SK-N-SH (cell line): ENCODE results near the gene CACNG7. TPM values are rescaled to one million over a fixed set of nuclear protein-coding genes. Genes with fewer than 3 reads are reported as not detected.

Source experiments
- CTCF ChIA-PET: fragments of 300-600, 350-600 bp; formaldehyde crosslinking; extraction: SDS; loops from one replicate; lab custom pipeline; 2021; lab: Yijun Ruan, JAX
- POLR2A ChIA-PET: fragments of 350-600 bp; sonication (Branson Sonifier 250); formaldehyde crosslinking; extraction: SDS; loops from one replicate; lab custom pipeline; 2020; ENCODE audit warnings: antibody characterized with exemption, inconsistent platforms; lab: Yijun Ruan, JAX
- DNase-seq: peaks from one replicate; pipeline ENCODE4 v3.0.0; 2012
- H2AFZ ChIP-seq: fragments of 200-600 bp; sonication (generic); 2 replicates; pipeline ENCODE4 v1.8.1; 2016; ENCODE audit warnings: antibody characterized with exemption, mild to moderate bottlenecking, low read depth
- H3F3A ChIP-seq: fragments of 200-600 bp; sonication (generic); replicated peaks from 2 replicates; pipeline ENCODE3; 2016; ENCODE audit warnings: antibody characterized with exemption, mild to moderate bottlenecking; ENCODE audit not compliant: insufficient read depth
- H3K27ac ChIP-seq, 2 experiments: fragments of 200-500 bp in 1 of 2; fragments of 200-600 bp in 1 of 2; sonication (Bioruptor generic) in 1 of 2; sonication (generic), shearing (Covaris generic) in 1 of 2; 2 replicates each; pipeline versions ENCODE4 v1.5.1 to v1.6.1; 2014 to 2016; ENCODE audit warnings: low read depth in 2 of 2, inconsistent platforms in 1 of 2, low read length in 1 of 2, mild to moderate bottlenecking in 1 of 2, mixed read lengths in 1 of 2
- H3K27me3 ChIP-seq: fragments of 200-600 bp; sonication (generic), shearing (Covaris generic); 2 replicates; pipeline ENCODE4 v1.6.1; 2016; ENCODE audit warnings: mixed run types; ENCODE audit not compliant: insufficient read depth
- H3K36me3 ChIP-seq, 2 experiments: fragments of 200-500 bp in 1 of 2; fragments of 200-600 bp in 1 of 2; sonication (Bioruptor generic) in 1 of 2; sonication (generic) in 1 of 2; replicated peaks in 1 of 2; 2 replicates each; pipeline versions ENCODE3 to v1.5.1; 2014 to 2016; ENCODE audit warnings: low read length in 1 of 2, mild to moderate bottlenecking in 1 of 2; ENCODE audit not compliant: insufficient read depth in 2 of 2, control insufficient read depth in 1 of 2
- H3K4me1 ChIP-seq, 2 experiments: fragments of 200-500 bp in 1 of 2; fragments of 200-600 bp in 1 of 2; sonication (Bioruptor generic) in 1 of 2; sonication (generic), shearing (Covaris generic) in 1 of 2; 2 replicates each; pipeline versions ENCODE4 v1.5.1 to v1.6.1; 2014 to 2016; ENCODE audit warnings: low read depth in 1 of 2, low read length in 1 of 2, mixed run types in 1 of 2; ENCODE audit not compliant: insufficient read depth in 2 of 2, control insufficient read depth in 1 of 2
- H3K4me2 ChIP-seq: fragments of 200-600 bp; sonication (generic), shearing (Covaris generic); 2 replicates; pipeline ENCODE4 v1.6.1; 2017; ENCODE audit warnings: mixed run types
- H3K4me3 ChIP-seq, 2 experiments: fragments of 200-500 bp in 1 of 2; fragments of 200-600 bp in 1 of 2; sonication (Bioruptor generic) in 1 of 2; sonication (generic), shearing (Covaris generic) in 1 of 2; 2 replicates each; pipeline versions ENCODE4 v1.5.1 to v1.8.1; 2014 to 2016; ENCODE audit warnings: low read depth in 2 of 2, inconsistent platforms in 1 of 2, low read length in 1 of 2, mild to moderate bottlenecking in 1 of 2, mixed read lengths in 1 of 2, moderate library complexity in 1 of 2
- H3K79me2 ChIP-seq: fragments of 200-600 bp; sonication (generic); 2 replicates; pipeline ENCODE4 v1.8.1; 2017; ENCODE audit warnings: mild to moderate bottlenecking; ENCODE audit not compliant: insufficient read depth
- H3K9ac ChIP-seq: fragments of 200-600 bp; sonication (generic); 2 replicates; pipeline ENCODE4 v1.6.1; 2017; ENCODE audit warnings: mixed run types
- H3K9me2 ChIP-seq: fragments of 200-600 bp; sonication (generic); 2 replicates; pipeline ENCODE4 v1.6.1; 2017; ENCODE audit warnings: mixed run types
- H3K9me3 ChIP-seq: fragments of 200-600 bp; sonication (generic); 2 replicates; pipeline ENCODE4 v1.6.1; 2017; ENCODE audit warnings: mixed run types, mild to moderate bottlenecking, moderate library complexity
- H4K20me1 ChIP-seq: fragments of 200-600 bp; sonication (generic); 2 replicates; pipeline ENCODE4 v1.6.1; 2017; ENCODE audit warnings: mild to moderate bottlenecking, mixed run types; ENCODE audit not compliant: insufficient read depth
- CHD2 ChIP-seq: fragments of 150-350 bp; IDR thresholded peaks from 2 replicates; pipeline ENCODE4 v1.6.1; 2018; ENCODE audit warnings: low read length; ENCODE audit not compliant: partially characterized antibody
- CTCF ChIP-seq: fragments of 200-600 bp; sonication (generic); IDR thresholded peaks from 2 replicates; pipeline ENCODE4 v1.6.1; 2017; ENCODE audit warnings: antibody characterized with exemption, mild to moderate bottlenecking, moderate library complexity
- GATA2 ChIP-seq: sonication (generic); formaldehyde crosslinking; IDR thresholded peaks from 2 replicates; pipeline ENCODE4 v1.5.0; 2020; ENCODE audit warnings: mild to moderate bottlenecking, missing genetic modification reagents
- REST ChIP-seq: IDR thresholded peaks from 2 replicates; pipeline ENCODE4 v1.6.1; 2012; ENCODE audit warnings: mild to moderate bottlenecking, low read depth, low read length, moderate library complexity
- ZBTB33 ChIP-seq: IDR thresholded peaks from 2 replicates; pipeline ENCODE4 v1.4.0; 2012; ENCODE audit warnings: low read depth, borderline replicate concordance
- WGBS: methylation state at CpG from one replicate; pipeline ENCODE4 v1.1.6; 2017; ENCODE audit warnings: low lambda C conversion rate; 5-methylcytosine and 5-hydroxymethylcytosine counted together
- polyA plus RNA-seq, 3 experiments: library from polyadenylated mRNA; depleted of rRNA; stranded (reverse); fragments of >200 nt; gene quantifications; 2 replicates each; pipeline ENCODE4 v1.2.3, GENCODE V29; 2012
- TF ChIP-seq, protein P1 (sequence below): IDR thresholded peaks from 2 replicates; pipeline ENCODE4 v1.4.0; 2012; ENCODE audit warnings: low read depth
- TF ChIP-seq, protein P2 (sequence below): fragments of 150-350 bp; IDR thresholded peaks from 2 replicates; pipeline ENCODE4 v1.6.1; 2017; ENCODE audit warnings: antibody characterized with exemption, low read length, low read depth, borderline replicate concordance

CACNG7 gene
- polyA plus RNA-seq, 1 of the 3 experiments (the other 2 are of a cell fraction), result 25.7 TPM

DNA sequence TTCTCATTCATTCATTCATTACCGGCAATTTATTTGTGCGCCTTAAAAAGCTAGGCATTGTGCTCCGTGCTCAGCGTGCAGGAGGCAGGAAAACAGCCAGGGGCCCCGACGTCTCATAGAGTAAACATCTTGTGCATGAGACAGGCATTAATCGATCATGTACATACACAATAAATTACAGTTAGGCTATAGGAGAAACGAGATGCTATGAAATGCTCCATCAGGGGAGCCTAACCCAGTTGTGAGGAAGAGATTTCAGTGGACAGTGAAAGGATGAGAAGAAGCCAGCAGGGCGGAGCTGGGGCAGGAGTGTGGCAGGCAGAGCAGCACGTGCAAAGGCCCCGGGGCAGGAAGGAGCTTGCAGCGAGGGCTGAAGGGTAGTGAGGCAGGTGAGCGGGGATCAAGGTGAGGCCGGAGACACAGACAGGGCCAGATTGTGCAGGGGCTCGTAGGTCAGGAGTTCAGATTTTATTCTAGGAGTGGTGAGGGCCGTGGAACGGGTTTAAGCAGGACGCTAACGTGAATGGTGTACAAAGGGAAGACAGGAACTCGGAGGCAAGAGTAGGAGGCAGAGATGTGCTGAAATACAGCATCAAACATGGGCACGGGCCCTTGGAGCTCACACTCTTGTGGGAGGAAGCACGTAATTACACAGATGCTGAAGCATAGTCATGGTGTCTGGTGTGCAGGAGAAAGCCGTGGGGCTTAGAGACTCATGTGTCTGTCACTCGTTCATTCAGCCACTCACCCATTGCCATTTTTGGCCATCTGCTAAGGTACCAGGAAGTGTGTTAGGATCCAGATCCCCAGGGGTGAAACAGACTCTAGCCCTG is 74.6 kb downstream of the CACNG7 start:
- H3K9ac ChIP-seq, result no peak overlapping the region
- no peaks in the 10 kb centered on the region for H3K36me3 ChIP-seq
- H3K79me2 ChIP-seq, result peaks cover 11% of the 10 kb centered on the region
- H4K20me1 ChIP-seq, result no peaks in the 10 kb centered on the region
- WGBS, result 70% methylated on average over 24 of the region's 24 CpGs
- DNase-seq, result no peak
- TF ChIP-seq, protein P1, sequence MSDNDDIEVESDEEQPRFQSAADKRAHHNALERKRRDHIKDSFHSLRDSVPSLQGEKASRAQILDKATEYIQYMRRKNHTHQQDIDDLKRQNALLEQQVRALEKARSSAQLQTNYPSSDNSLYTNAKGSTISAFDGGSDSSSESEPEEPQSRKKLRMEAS, result no peak
- no peak for TF ChIP-seq REST
- TF ChIP-seq, protein P2, sequence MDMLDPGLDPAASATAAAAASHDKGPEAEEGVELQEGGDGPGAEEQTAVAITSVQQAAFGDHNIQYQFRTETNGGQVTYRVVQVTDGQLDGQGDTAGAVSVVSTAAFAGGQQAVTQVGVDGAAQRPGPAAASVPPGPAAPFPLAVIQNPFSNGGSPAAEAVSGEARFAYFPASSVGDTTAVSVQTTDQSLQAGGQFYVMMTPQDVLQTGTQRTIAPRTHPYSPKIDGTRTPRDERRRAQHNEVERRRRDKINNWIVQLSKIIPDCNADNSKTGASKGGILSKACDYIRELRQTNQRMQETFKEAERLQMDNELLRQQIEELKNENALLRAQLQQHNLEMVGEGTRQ, result no peak
- TF ChIP-seq, all 33 proteins: peak for 0
- ChIA-PET POLR2A (no interaction called here), CTCF (interaction anchor here (0.8 to 1.7 kb wide), 2 partner anchors 40 to 77 kb away, joined by 3 to 4 read pairs; no protein-coding TSS in a partner anchor)
- H3K9me3 ChIP-seq, result no peaks in the 10 kb centered on the region
- no peaks in the 10 kb centered on the region for H3K27me3 ChIP-seq
- no peaks in the 10 kb centered on the region for H3K9me2 ChIP-seq
- H3K4me2 ChIP-seq, result no peak overlapping the region
- no peak overlapping the region for H3K4me3 ChIP-seq
- H2AFZ ChIP-seq, result no peak overlapping the region
- no peak overlapping the region for H3K27ac ChIP-seq
- peaks cover 7 to 21% of the 10 kb centered on the region in 2 experiments; a peak in 3 of 4 replicates for H3K4me1 ChIP-seq
- peaks cover 51% of the 10 kb centered on the region for H3F3A ChIP-seq

DNA sequence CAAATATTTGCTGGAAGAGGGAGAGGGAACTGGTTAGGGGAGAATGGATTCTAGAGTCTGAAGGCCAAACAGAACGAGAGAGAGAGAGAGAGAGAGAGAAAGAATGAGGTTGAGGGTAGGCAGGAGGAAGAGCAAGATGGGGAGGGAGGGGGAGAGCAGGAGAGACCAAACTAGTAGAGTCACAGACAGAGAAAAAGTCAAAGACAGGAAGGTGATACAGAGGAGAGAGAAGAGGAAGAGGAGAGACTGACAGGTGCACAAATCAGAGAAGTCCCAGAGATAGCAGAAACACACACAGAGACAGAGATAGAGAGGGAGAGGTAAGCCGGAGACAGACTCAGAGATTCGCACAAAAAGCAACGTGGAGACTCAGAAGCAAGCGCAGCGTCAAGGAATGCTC is 76.8 kb downstream of the CACNG7 start:
- Histone ChIP-seq H3K4me2 (no peak overlapping the region), H3K9me2 (no peaks in the 10 kb centered on the region), H3K4me1 (peaks cover 12 to 23% of the 10 kb centered on the region in 2 experiments; a peak in 3 of 4 replicates), H3K27ac (no peak overlapping the region), H2AFZ (no peak overlapping the region), H3K4me3 (no peak overlapping the region), H3F3A (peaks cover 46% of the 10 kb centered on the region), H4K20me1 (no peaks in the 10 kb centered on the region), H3K79me2 (no peaks in the 10 kb centered on the region), H3K27me3 (no peaks in the 10 kb centered on the region), H3K36me3 (no peaks in the 10 kb centered on the region), H3K9me3 (no peaks in the 10 kb centered on the region), H3K9ac (no peak overlapping the region)
- TF ChIP-seq GATA2 (CRISPR knock-in tag) (no peak), CTCF (no peak), ZBTB33 (no peak), CHD2 (no peak)
- POLR2A ChIA-PET, result no interaction called here
- CTCF ChIA-PET, result no interaction called here
- WGBS, result 73% methylated on average over 6 of the region's 6 CpGs
- DNase-seq, result no peak
